Right cardiac atrium (tissue), 5 donors: ENCODE results near the gene LATS2. TPM values are rescaled to one million over a fixed set of nuclear protein-coding genes. Genes with fewer than 3 reads are reported as not detected.

Experiments used
- ATAC-seq, 2 donors: fragments of 200-7000 bp; cut with Tn5 transposase; one replicate each; pipeline versions ENCODE4 v1.8.0 to v1.9.1; 2020; ENCODE audit warnings: moderate library complexity in 2 of 2, mild to moderate bottlenecking in 1 of 2
- DNase-seq, 3 donors: peaks; one replicate each; pipeline ENCODE4 v3.0.0-alpha.2; 2020
- H3K27ac ChIP-seq: one replicate; pipeline ENCODE4 v1.5.1; 2013; ENCODE audit warnings: mild to moderate bottlenecking, low read length, control low read depth, moderate library complexity
- H3K27me3 ChIP-seq: one replicate; pipeline ENCODE4 v1.6.1; 2013; ENCODE audit not compliant: control insufficient read depth, insufficient read depth
- H3K4me1 ChIP-seq: one replicate; pipeline ENCODE4 v1.6.1; 2013; ENCODE audit warnings: low read length; ENCODE audit not compliant: control insufficient read depth, insufficient read depth
- H3K4me3 ChIP-seq: one replicate; pipeline ENCODE4 v1.5.1; 2013; ENCODE audit warnings: low read length, control low read depth
- H3K9me3 ChIP-seq: one replicate; pipeline ENCODE4 v1.6.1; 2013; ENCODE audit warnings: low read length; ENCODE audit not compliant: control insufficient read depth
- WGBS: extraction: QIAGEN DNeasy Blood & Tissue Kit; methylation state at CpG from one replicate; pipeline ENCODE4 v1.1.7; 2013; 5-methylcytosine and 5-hydroxymethylcytosine counted together
- intact Hi-C, 4 donors: fragments of 100-400 bp; cut with DNase I; formaldehyde crosslinking; loops; one replicate each; pipeline versions ENCODE4 v1.11.0 to v1.14.0; 2022 to 2023
- polyA plus RNA-seq: library from polyadenylated mRNA; stranded (reverse); fragments of 200-250 nt; gene quantifications from one replicate; pipeline ENCODE4 v1.2.3, GENCODE V29; 2013
- total RNA-seq, 4 donors: library from RNA; stranded (reverse); fragmentation: NEBNext Ultra II Directional; extraction: Animal tissue kit (Norgen Biotek cat#: 25700); gene quantifications; one replicate each; pipeline ENCODE4 v1.2.1, GENCODE V29; 2021
- donor health status: healthy with polysubstance abuse.
- donor health status: DM: no; HTN: yes; CAD: no.
- donor health status: DM: no; HTN: no; CAD: no.
- donor health status: DM: no; HTN: yes; CAD: no; lungs with severe emphysema.
- donor health status: DM: yes; HTN: yes; CAD: no.

The LATS2 gene
- total and polyA plus RNA-seq, 5 donors: 10.5 to 36.7 (median 23.6) TPM

DNA sequence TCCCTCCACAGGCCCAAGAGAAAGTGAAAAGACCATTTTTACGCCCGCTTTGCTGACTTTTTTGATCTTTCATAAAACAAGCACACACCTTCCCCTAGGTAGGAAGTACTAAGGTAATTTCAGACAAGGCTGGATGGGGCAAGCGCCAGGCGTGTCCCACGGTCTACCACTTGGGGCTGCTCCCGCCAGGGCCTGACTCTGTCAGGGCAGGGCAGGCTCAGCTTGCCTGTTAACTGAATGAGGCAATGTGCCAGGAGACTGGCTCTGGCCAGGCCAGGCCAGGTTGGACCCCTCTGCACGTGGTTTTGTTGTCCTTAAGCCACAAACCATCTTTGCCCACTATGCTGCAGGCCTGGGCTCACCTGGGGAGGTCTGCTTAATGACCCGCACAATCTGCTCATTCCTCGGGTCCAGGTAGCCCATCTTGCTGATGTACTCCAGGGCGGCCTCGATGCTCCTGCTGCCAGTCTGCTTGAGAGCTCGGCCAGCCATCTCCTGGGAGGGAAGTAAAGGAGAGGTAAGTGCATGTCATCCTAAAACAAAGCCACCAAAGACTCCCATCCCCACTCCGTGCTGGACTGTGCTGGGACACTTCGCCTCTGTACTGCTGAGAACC lies 70.4 kb downstream of the LATS2 start:
- DNase-seq (no peak), ATAC-seq (no peak)
- H3K27me3 ChIP-seq: no peaks in the 10 kb centered on the region
- WGBS: 92% methylated on average over 14 of the region's 14 CpGs
- no peaks in the 10 kb centered on the region for H3K4me1 ChIP-seq
- H3K9me3 ChIP-seq: no peaks in the 10 kb centered on the region
- H3K27ac ChIP-seq: no peak overlapping the region
- H3K4me3 ChIP-seq: no peak overlapping the region
- intact Hi-C loops: loop anchor here in 1 of 4 donors (10.0 kb wide), 1 partner anchor 64 kb away; no protein-coding TSS in a partner anchor

DNA sequence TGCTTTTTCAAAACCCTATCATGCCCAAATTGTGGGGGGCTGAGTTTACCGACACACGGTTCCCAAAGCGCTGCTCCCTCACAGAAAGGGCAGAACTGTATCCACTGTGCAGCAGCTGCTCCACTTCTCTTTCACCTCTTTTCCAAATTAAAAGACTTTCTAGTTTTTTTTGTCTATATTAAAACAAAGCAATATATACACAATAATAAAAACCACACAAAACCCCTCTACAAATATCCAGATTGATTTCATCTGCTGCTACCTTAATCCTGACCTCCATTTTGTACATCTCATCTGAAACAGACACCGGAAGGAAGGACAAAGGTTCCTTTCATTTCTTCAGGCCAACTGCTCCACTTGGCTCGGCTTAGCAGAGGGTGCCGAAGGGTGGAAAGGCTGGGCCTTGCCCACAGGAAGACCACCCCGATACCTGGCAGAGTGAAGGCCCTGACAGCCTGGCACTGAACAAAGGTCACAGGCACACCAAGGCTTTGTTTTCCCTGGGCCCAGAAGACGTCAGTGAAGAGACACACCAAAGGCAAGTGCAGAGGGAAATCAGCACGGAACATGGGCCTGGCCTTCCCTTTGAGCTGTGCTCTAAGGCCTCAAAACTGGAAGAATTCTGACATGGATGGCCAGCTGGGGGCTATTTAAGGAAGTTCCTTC lies 71.6 kb downstream of the LATS2 start:
- Histone ChIP-seq H3K4me1 (no peaks in the 10 kb centered on the region), H3K27ac (no peak overlapping the region), H3K9me3 (no peaks in the 10 kb centered on the region), H3K4me3 (no peak overlapping the region), H3K27me3 (no peaks in the 10 kb centered on the region)
- 72% methylated on average over 9 of the region's 9 CpGs for WGBS
- intact Hi-C loops: loop anchor here in 1 of 4 donors (10.0 kb wide), 1 partner anchor 65 kb away; no protein-coding TSS in a partner anchor
- peak in 1 of 2 donors; percentile 22 for ATAC-seq
- DNase-seq: no peak

DNA sequence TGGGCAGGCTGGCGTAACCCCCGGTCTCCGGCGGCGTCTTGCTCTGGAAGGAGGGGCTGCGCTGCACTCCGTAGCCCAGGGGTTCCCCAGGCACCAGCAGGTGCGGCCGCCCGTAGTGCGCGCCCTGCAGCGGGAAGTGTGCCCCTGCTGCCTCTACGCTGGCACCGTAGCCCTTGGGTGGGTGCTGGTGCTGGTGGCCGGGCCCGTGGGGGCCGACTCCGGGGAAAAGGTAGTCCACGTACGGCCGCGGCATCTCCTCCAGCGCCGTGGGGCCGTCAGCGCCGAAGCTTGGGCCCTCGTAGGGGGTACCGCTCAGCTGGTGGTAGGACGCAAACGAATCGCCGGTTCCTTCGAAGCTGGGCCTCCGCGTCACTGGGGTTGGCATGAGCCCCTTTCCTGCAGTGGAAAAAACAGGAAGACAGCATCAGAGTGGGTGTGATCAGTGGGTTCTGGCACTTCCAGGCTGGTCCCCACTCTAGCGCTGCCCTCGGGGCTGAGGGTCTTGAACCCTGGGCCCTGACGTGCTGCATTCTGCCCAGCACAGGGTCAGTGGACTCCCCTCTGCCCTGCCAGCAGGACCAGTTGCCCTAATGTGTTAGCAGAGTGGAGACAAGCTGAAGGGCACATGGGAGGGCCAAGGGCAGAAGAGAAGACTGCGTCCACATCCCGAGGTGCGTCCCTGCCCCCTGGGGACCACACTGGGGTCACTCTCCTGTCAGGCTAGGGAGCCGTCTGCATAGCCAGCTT lies 72.3 kb downstream of the LATS2 start:
- H3K4me3 ChIP-seq: no peak overlapping the region
- DNase-seq: no peak
- peak; percentile 10 to 37 for ATAC-seq
- intact Hi-C loops: no loop called here
- 93% methylated on average over 44 of the region's 44 CpGs for WGBS
- no peaks in the 10 kb centered on the region for H3K27me3 ChIP-seq
- no peaks in the 10 kb centered on the region for H3K9me3 ChIP-seq
- no peak overlapping the region for H3K27ac ChIP-seq
- no peaks in the 10 kb centered on the region for H3K4me1 ChIP-seq

DNA sequence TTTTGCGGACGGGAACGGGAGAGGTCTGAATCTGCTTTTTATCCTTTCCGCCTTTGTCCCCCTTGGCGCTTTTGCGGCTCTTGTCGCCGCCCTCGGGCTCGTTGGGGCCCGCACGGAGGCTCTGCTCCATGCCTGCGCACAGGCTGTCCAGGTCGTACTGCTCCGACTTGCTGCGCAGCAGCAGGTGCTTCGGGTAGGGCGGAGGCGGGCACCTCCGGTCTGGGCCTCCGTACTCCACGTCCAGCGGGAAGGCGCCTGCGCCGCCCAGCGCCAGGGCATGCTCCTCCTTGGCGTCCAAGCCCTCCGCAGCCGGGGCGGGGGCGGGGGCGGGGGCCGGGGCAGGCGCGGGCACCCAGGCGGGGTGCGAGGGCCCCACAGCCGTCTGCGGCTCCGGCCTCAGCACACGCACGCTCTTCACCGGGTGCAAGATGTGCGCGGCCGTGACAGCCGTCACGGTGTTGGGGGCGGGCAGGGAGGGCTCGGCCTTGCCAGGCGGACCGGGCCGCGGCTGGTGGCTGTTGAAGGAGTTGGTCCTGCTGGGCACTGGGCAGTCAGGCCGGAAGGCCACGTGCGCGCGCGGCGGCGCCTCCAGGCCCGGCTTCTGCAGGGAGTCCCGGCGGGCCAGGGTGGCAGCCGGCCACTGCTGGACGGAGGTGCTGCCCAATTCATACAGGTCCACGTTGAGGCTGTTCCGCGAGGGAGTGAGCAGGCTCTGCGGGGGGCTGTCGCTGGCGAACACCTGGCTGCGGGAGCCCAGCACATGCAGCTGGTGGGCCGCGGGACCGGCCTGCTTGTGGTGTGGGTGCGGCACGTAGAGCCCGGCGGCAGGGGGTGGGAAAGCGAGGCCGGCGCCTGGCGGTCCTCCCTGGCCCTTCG lies 73.1 kb downstream of the LATS2 start:
- WGBS: 97% methylated on average over 87 of the region's 87 CpGs
- Histone ChIP-seq H3K4me1 (no peaks in the 10 kb centered on the region), H3K27ac (no peak overlapping the region), H3K27me3 (no peaks in the 10 kb centered on the region), H3K9me3 (no peaks in the 10 kb centered on the region), H3K4me3 (no peak overlapping the region)
- ATAC-seq (peak; percentile 23 to 42), DNase-seq (peak in 1 of 3 donors; percentile 62)
- intact Hi-C loops: no loop called here

DNA sequence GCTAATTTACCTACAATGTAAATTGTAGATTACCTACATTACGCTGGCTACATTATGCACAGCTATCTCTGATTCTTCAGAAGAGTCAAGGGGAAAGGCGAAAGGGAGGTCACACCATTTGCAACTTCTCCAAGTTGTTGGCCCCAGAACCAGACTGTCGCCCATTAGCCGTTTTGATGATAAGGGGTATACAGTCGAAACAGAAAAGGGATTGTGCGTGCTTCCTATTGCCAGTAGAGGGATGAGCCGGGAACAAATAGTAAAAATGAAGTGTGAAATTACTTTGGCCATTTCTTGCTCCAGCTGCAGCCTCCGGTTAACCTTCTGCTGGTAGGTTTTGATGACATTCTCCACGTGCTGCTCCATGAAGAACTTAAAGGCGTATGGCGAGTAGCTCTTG lies 73.8 kb downstream of the LATS2 start:
- Histone ChIP-seq H3K4me1 (no peaks in the 10 kb centered on the region), H3K9me3 (no peaks in the 10 kb centered on the region), H3K27me3 (no peaks in the 10 kb centered on the region), H3K4me3 (no peak overlapping the region), H3K27ac (no peak overlapping the region)
- ATAC-seq: no peak
- 74% methylated on average over 11 of the region's 11 CpGs for WGBS
- DNase-seq: no peak
- intact Hi-C loops: no loop called here

DNA sequence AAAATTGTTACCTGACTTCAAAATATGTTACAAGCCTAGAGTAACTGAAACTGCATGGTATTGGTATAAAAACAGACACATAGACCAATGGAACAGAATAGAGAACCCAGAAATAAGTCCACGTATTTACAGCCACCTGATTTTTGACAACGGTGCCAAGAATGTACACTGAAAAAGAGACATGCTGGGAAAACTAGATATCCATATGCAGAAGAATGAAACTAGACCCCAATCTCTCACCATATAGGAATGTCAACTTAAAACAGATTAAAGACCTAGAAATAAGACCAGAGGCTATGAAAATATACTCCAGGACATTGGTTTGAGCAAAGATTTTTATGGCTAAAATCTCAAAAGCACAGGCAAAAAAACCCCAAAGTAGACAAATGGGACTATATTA lies 76.5 kb downstream of the LATS2 start:
- no peaks in the 10 kb centered on the region for H3K4me1 ChIP-seq
- DNase-seq (no peak), ATAC-seq (no peak)
- no peak overlapping the region for H3K27ac ChIP-seq
- 80% methylated on average over 2 of the region's 2 CpGs for WGBS
- no peaks in the 10 kb centered on the region for H3K27me3 ChIP-seq
- intact Hi-C loops: no loop called here
- H3K4me3 ChIP-seq: no peak overlapping the region
- H3K9me3 ChIP-seq: no peaks in the 10 kb centered on the region

DNA sequence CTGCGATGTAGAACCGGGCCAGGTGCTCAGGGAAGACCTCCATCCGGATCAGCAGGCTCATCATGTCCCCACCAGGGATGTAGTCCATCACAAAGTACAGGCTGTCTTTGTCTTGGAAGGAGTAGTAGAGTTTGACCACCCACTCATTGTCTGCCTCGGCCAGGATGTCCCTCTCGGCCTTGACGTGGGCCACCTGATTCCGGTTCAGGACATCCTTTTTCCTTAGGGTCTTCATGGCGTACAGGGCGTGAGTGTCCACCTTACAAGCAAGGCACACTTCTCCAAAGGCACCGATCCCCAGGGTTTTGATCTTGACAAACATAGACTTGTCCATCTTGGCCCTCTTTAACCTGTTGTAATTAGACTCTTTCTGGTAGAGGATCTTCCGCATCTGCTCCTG lies 78.0 kb downstream of the LATS2 start:
- Histone ChIP-seq H3K4me3 (no peak overlapping the region), H3K9me3 (no peaks in the 10 kb centered on the region), H3K4me1 (no peaks in the 10 kb centered on the region), H3K27ac (no peak overlapping the region), H3K27me3 (no peaks in the 10 kb centered on the region)
- ATAC-seq (no peak), DNase-seq (no peak)
- 94% methylated on average over 11 of the region's 11 CpGs for WGBS
- intact Hi-C loops: no loop called here

DNA sequence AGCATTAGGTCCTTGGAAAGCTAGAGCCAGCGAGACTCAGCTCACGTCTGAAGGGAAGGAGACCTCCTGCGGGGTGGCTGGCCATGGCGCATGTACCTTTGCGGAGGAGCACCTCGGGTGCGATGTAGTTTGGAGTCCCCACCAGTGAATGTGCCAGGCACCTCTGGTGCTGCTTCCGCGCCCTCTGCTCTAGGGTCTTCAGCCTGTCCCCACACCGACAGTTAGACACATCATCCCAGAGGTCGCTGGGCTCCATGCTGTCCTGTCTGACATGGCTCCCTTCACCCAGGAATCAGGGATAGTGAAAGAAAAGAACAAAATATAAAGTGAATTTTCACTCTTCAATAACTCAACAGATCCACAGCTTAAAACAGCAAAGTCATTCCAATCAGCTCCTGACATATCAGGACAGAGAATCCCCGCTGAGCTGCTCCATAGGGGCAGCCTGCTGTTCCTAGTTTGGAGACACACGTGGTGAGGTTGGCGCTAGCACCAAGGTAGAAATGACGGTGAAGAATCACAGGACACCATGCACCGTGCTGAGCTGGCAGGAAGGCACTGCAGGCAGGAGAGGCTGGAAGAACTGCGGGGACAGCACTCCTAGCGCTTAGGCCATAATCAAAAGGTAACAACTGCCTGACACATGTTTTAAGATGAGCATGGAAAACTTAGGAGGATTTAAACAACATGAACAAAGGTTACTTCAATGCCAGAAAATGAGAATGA lies 79.9 kb downstream of the LATS2 start:
- no peak for DNase-seq
- Histone ChIP-seq H3K4me3 (no peak overlapping the region), H3K4me1 (no peaks in the 10 kb centered on the region), H3K9me3 (no peaks in the 10 kb centered on the region), H3K27me3 (no peaks in the 10 kb centered on the region), H3K27ac (no peak overlapping the region)
- intact Hi-C loops: no loop called here
- ATAC-seq: peak in 1 of 2 donors; percentile 37
- 89% methylated on average over 18 of the region's 18 CpGs for WGBS

DNA sequence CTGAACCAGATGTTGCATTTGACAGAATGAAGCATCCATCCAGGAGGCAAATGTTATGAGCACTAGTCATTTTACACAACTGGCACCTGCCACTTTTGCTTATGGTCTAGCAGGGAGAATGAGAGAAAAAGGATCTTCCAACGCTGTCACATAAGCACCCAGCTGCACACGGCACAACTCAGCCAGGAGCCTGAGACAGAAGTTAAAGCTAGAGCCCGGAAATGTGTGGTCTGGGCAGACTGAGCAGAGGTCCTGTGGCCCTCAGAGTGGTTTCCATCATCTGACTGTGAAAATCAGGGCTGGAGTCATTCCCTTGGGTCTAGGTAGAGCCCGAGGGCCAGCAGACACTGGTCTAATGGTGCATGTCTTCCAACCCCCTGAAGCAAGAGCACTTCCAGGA lies 80.5 kb downstream of the LATS2 start:
- DNase-seq (no peak), ATAC-seq (no peak)
- Histone ChIP-seq H3K4me3 (no peak overlapping the region), H3K4me1 (no peaks in the 10 kb centered on the region), H3K27ac (no peak overlapping the region), H3K9me3 (no peaks in the 10 kb centered on the region), H3K27me3 (no peaks in the 10 kb centered on the region)
- intact Hi-C loops: no loop called here
- 88% methylated on average over 4 of the region's 4 CpGs for WGBS

DNA sequence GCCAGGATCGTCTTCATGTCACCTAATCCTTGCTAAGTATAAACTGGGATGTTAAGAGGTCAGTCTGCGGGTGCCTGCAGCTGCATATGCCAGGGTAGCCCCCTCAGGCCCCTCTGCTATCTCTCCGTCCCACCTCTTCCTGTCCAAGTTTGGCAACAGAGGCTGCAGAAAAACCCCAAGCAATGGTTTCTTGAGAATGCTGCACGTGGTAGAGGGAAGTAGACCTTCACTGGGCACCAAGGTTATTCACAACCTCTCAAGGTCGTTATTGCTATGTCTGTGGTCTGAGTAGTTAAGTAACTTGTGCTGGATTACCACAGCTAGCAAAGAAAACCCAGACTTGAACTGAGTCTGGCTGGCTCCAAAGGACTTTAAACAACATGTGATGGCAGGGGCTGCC lies 81.0 kb downstream of the LATS2 start:
- no peaks in the 10 kb centered on the region for H3K27me3 ChIP-seq
- H3K4me1 ChIP-seq: no peaks in the 10 kb centered on the region
- DNase-seq (no peak), ATAC-seq (no peak)
- H3K9me3 ChIP-seq: no peaks in the 10 kb centered on the region
- no peak overlapping the region for H3K27ac ChIP-seq
- 57% methylated on average over 5 of the region's 5 CpGs for WGBS
- intact Hi-C loops: no loop called here
- no peak overlapping the region for H3K4me3 ChIP-seq
